ENCODE results near the gene TENM3.

DNA sequence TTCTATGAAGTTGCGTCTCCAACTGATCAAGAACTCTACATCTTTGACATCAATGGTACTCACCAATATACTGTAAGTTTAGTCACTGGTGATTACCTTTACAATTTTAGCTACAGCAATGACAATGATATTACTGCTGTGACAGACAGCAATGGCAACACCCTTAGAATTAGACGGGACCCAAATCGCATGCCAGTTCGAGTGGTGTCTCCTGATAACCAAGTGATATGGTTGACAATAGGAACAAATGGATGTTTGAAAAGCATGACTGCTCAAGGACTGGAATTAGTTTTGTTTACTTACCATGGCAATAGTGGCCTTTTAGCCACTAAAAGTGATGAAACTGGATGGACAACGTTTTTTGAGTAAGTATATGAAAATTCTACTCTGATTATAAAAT, 511.7 kb downstream of the TENM3 start:
- TF ChIP-seq CTCF (IDR thresholded peaks at IDR 0.05; ENCODE audit: low read depth, low read length) (no peak), POLR2A (IDR thresholded peaks at IDR 0.05; ENCODE audit: extremely low read depth, insufficient read length) (no peak)
- TF ChIP-seq, protein P1, sequence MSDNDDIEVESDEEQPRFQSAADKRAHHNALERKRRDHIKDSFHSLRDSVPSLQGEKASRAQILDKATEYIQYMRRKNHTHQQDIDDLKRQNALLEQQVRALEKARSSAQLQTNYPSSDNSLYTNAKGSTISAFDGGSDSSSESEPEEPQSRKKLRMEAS (IDR thresholded peaks at IDR 0.05; ENCODE audit: low read depth, low read length) = no peak
